ENCODE measurements around the gene CEMP1. TPM values are rescaled to one million over a fixed set of nuclear protein-coding genes. Genes with fewer than 3 reads are reported as not detected.

Gene CEMP1
- total RNA-seq, 1 donor from 2014 or later: 0.62 TPM

GRCh38 chr16:2494616-2495015, 36.6 kb downstream of the CEMP1 start:
- no peaks in the 10 kb centered on the region for H3K9me3 Mint-ChIP-seq (ENCODE audit: low read depth)
- H3K27ac Mint-ChIP-seq: no peak overlapping the region
- H3K27me3 Mint-ChIP-seq: no peaks in the 10 kb centered on the region
- no peak for DNase-seq (ENCODE audit: low spot score, unreplicated experiment)
- H3K4me1 Mint-ChIP-seq (ENCODE audit: low read depth): peaks cover 2% of the 10 kb centered on the region
- no peak overlapping the region for H3K4me3 Mint-ChIP-seq (ENCODE audit: low read depth)
- TF ChIP-seq CTCF (IDR thresholded peaks at IDR 0.05; ENCODE audit: unreplicated experiment): no peak
- H3K36me3 Mint-ChIP-seq (ENCODE audit: insufficient read depth): peaks cover 1% of the 10 kb centered on the region

GRCh38 chr16:2493605-2494004, 37.6 kb downstream of the CEMP1 start:
- Mint-ChIP-seq H3K27me3 (no peaks in the 10 kb centered on the region), H3K9me3 (ENCODE audit: low read depth) (no peaks in the 10 kb centered on the region), H3K27ac (no peak overlapping the region), H3K36me3 (ENCODE audit: insufficient read depth) (peaks cover 1% of the 10 kb centered on the region), H3K4me3 (ENCODE audit: low read depth) (no peak overlapping the region), H3K4me1 (ENCODE audit: low read depth) (peaks cover 2% of the 10 kb centered on the region)
- DNase-seq (ENCODE audit: low spot score, unreplicated experiment): no peak
- TF ChIP-seq CTCF (IDR thresholded peaks at IDR 0.05; ENCODE audit: unreplicated experiment): no peak

GRCh38 chr16:2492292-2492691, 38.9 kb downstream of the CEMP1 start:
- Mint-ChIP-seq H3K27me3 (no peaks in the 10 kb centered on the region), H3K4me3 (ENCODE audit: low read depth) (no peak overlapping the region), H3K9me3 (ENCODE audit: low read depth) (no peaks in the 10 kb centered on the region), H3K36me3 (ENCODE audit: insufficient read depth) (peaks cover 1% of the 10 kb centered on the region), H3K27ac (no peak overlapping the region), H3K4me1 (ENCODE audit: low read depth) (peaks cover 2% of the 10 kb centered on the region)
- TF ChIP-seq CTCF (IDR thresholded peaks at IDR 0.05; ENCODE audit: unreplicated experiment): no peak
- no peak for DNase-seq (ENCODE audit: low spot score, unreplicated experiment)

- peaks cover 2% of the 10 kb centered on the region for H3K4me1 Mint-ChIP-seq (ENCODE audit: low read depth)
- no peaks in the 10 kb centered on the region for H3K9me3 Mint-ChIP-seq (ENCODE audit: low read depth)
- TF ChIP-seq CTCF (IDR thresholded peaks at IDR 0.05; ENCODE audit: unreplicated experiment): no peak
- H3K36me3 Mint-ChIP-seq (ENCODE audit: insufficient read depth): no peaks in the 10 kb centered on the region
- H3K27me3 Mint-ChIP-seq: no peaks in the 10 kb centered on the region
- DNase-seq (ENCODE audit: low spot score, unreplicated experiment): no peak
- H3K27ac Mint-ChIP-seq: no peak overlapping the region
- no peak overlapping the region for H3K4me3 Mint-ChIP-seq (ENCODE audit: low read depth)
These were observed 40.8 kb downstream of the CEMP1 start for GRCh38 chr16:2490190-2491105.

- peaks cover 8% of the 10 kb centered on the region for H3K4me1 Mint-ChIP-seq (ENCODE audit: low read depth)
- no peak for DNase-seq (ENCODE audit: low spot score, unreplicated experiment)
- H3K9me3 Mint-ChIP-seq (ENCODE audit: low read depth): no peaks in the 10 kb centered on the region
- no peaks in the 10 kb centered on the region for H3K27me3 Mint-ChIP-seq
- no peak overlapping the region for H3K27ac Mint-ChIP-seq
- no peak for TF ChIP-seq CTCF (IDR thresholded peaks at IDR 0.05; ENCODE audit: unreplicated experiment)
- no peaks in the 10 kb centered on the region for H3K36me3 Mint-ChIP-seq (ENCODE audit: insufficient read depth)
- H3K4me3 Mint-ChIP-seq (ENCODE audit: low read depth): no peak overlapping the region
These were observed 41.6 kb downstream of the CEMP1 start for GRCh38 chr16:2489581-2489980.

Data from progenitor cell of endocrine pancreas (in vitro differentiated cells).